GM23338 (cell line): Measurements from ENCODE around the gene CSGALNACT2. TPM values are rescaled to one million over a fixed set of nuclear protein-coding genes. Genes with fewer than 3 reads are reported as not detected.
"Not testable (repeated sequence)": the region's sequence is repeated elsewhere in the genome, so short reads cannot be mapped to it uniquely, and the experiment has no call there.

Experiments used
- ATAC-seq: fragments of 200-7000 bp; cut with Tn5 transposase; 3 replicates; pipeline ENCODE4 v1.9.1; 2020
- DNase-seq: peaks from one replicate; pipeline ENCODE4 v3.0.0-alpha.2; 2015; ENCODE audit warnings: low spot score
- H2AFZ ChIP-seq: fragments of 200-600 bp; sonication (generic); 2 replicates; pipeline ENCODE4 v1.8.0; 2016; ENCODE audit warnings: antibody characterized with exemption, mild to moderate bottlenecking, moderate library complexity
- H3F3A ChIP-seq: fragments of 200-600 bp; sonication (generic); replicated peaks from 2 replicates; pipeline ENCODE4 v1.8.0; 2017; ENCODE audit warnings: antibody characterized with exemption, mixed run types, low read depth
- H3K27ac ChIP-seq: fragments of 200-600 bp; sonication (generic); 2 replicates; pipeline ENCODE4 v1.6.1; 2016; ENCODE audit warnings: low read depth
- H3K27me3 ChIP-seq: fragments of 200-600 bp; sonication (generic); 2 replicates; pipeline ENCODE4 v1.8.0; 2016; ENCODE audit warnings: mild to moderate bottlenecking, mixed run types, moderate library complexity; ENCODE audit not compliant: insufficient read depth
- H3K36me3 ChIP-seq: fragments of 200-600 bp; sonication (generic); 2 replicates; pipeline ENCODE4 v1.8.0; 2016; ENCODE audit warnings: mild to moderate bottlenecking; ENCODE audit not compliant: insufficient read depth
- H3K4me1 ChIP-seq: fragments of 200-600 bp; sonication (generic); 2 replicates; pipeline ENCODE4 v1.8.0; 2016; ENCODE audit warnings: mild to moderate bottlenecking, moderate library complexity; ENCODE audit not compliant: insufficient read depth
- H3K4me2 ChIP-seq: fragments of 200-600 bp; sonication (generic); 2 replicates; pipeline ENCODE4 v1.7.1; 2017; ENCODE audit warnings: mixed run types
- H3K4me3 ChIP-seq: fragments of 200-600 bp; sonication (generic); 2 replicates; pipeline ENCODE4 v1.6.1; 2016; ENCODE audit warnings: mixed run types
- H3K79me2 ChIP-seq: fragments of 200-600 bp; sonication (generic); replicated peaks from 2 replicates; pipeline ENCODE4 v1.8.0; 2017; ENCODE audit warnings: mild to moderate bottlenecking; ENCODE audit not compliant: insufficient read depth
- H3K9me2 ChIP-seq: fragments of 200-600 bp; sonication (generic); 2 replicates; pipeline ENCODE4 v1.8.0; 2017; ENCODE audit not compliant: insufficient read depth
- H4K20me1 ChIP-seq: fragments of 200-600 bp; sonication (generic); replicated peaks from 2 replicates; pipeline ENCODE4 v1.8.0; 2017; ENCODE audit warnings: mild to moderate bottlenecking; ENCODE audit not compliant: insufficient read depth
- H3K27ac Mint-ChIP-seq: 2 replicates; pipeline ENCODE4 v1.8.0; 2020; ENCODE audit warnings: inconsistent platforms, mild to moderate bottlenecking, moderate library complexity, mixed read lengths
- H3K27me3 Mint-ChIP-seq: 3 replicates; pipeline ENCODE4 v1.8.0; 2022; ENCODE audit warnings: low read depth, mild to moderate bottlenecking, moderate library complexity, mixed read lengths, inconsistent platforms; ENCODE audit not compliant: insufficient read depth, poor library complexity
- H3K36me3 Mint-ChIP-seq: 3 replicates; pipeline ENCODE4 v1.8.0; 2021; ENCODE audit warnings: low read depth, mild to moderate bottlenecking, inconsistent platforms, moderate library complexity, mixed read lengths
- H3K4me1 Mint-ChIP-seq: 3 replicates; pipeline ENCODE4 v1.8.0; 2020; ENCODE audit warnings: mild to moderate bottlenecking, inconsistent platforms, mixed read lengths
- H3K4me3 Mint-ChIP-seq: 3 replicates; pipeline ENCODE4 v1.8.0; 2021; ENCODE audit warnings: moderate library complexity, mild to moderate bottlenecking, inconsistent platforms, mixed read lengths
- H3K9me3 Mint-ChIP-seq: 3 replicates; pipeline ENCODE4 v1.8.0; 2020; ENCODE audit warnings: moderate library complexity, mild to moderate bottlenecking, inconsistent platforms, mixed read lengths
- EZH2 ChIP-seq: fragments of 200-600 bp; sonication (generic); IDR thresholded peaks from one replicate; pipeline ENCODE4 v1.8.0; 2017; ENCODE audit warnings: antibody characterized with exemption, mild to moderate bottlenecking, low read depth; ENCODE audit not compliant: unreplicated experiment
- POLR2AphosphoS5 ChIP-seq: IDR thresholded peaks from 2 replicates; pipeline ENCODE4 v1.6.1; 2016; ENCODE audit warnings: antibody characterized with exemption, low read depth
- STAT1 ChIP-seq: IDR thresholded peaks from one replicate; pipeline ENCODE4 v1.6.1; 2016; ENCODE audit warnings: antibody characterized with exemption; ENCODE audit not compliant: unreplicated experiment
- ZNF331 ChIP-seq: fragments of 250-450 bp; sonication (Bioruptor Pico); IDR thresholded peaks from 2 replicates; pipeline ENCODE4 v1.5.0; 2020; ENCODE audit warnings: low read depth, mild to moderate bottlenecking, moderate library complexity
- polyA plus RNA-seq: library from polyadenylated mRNA; unstranded; fragments of >200 nt; fragmentation: Nextera tagmentation; extraction: Ambion mirVana; gene quantifications from 2 replicates; pipeline ENCODE4 v1.2.1, GENCODE V29; 2016
- total RNA-seq: library from RNA; depleted of rRNA; stranded (reverse); fragments of >200 nt; shearing (Covaris generic); gene quantifications from 2 replicates; pipeline ENCODE4 v1.2.3, GENCODE V29; 2014
- TF ChIP-seq, protein P1 (sequence below): fragments of 250-450 bp; sonication (Bioruptor Pico); IDR thresholded peaks from 2 replicates; pipeline ENCODE4 v1.5.0; 2020; ENCODE audit warnings: mild to moderate bottlenecking, moderate library complexity

CSGALNACT2 gene
- total and polyA plus RNA-seq, 2 experiments from 2014 or later = 3.0 to 4.6 TPM

GRCh38 chr10:43145311-43145710 is 7.1 kb downstream of the CSGALNACT2 start (continued):
- TF ChIP-seq ZNF331 (CRISPR knock-in tag) (no peak), POLR2AphosphoS5 (no peak), STAT1 (no peak)
- TF ChIP-seq, protein P1, sequence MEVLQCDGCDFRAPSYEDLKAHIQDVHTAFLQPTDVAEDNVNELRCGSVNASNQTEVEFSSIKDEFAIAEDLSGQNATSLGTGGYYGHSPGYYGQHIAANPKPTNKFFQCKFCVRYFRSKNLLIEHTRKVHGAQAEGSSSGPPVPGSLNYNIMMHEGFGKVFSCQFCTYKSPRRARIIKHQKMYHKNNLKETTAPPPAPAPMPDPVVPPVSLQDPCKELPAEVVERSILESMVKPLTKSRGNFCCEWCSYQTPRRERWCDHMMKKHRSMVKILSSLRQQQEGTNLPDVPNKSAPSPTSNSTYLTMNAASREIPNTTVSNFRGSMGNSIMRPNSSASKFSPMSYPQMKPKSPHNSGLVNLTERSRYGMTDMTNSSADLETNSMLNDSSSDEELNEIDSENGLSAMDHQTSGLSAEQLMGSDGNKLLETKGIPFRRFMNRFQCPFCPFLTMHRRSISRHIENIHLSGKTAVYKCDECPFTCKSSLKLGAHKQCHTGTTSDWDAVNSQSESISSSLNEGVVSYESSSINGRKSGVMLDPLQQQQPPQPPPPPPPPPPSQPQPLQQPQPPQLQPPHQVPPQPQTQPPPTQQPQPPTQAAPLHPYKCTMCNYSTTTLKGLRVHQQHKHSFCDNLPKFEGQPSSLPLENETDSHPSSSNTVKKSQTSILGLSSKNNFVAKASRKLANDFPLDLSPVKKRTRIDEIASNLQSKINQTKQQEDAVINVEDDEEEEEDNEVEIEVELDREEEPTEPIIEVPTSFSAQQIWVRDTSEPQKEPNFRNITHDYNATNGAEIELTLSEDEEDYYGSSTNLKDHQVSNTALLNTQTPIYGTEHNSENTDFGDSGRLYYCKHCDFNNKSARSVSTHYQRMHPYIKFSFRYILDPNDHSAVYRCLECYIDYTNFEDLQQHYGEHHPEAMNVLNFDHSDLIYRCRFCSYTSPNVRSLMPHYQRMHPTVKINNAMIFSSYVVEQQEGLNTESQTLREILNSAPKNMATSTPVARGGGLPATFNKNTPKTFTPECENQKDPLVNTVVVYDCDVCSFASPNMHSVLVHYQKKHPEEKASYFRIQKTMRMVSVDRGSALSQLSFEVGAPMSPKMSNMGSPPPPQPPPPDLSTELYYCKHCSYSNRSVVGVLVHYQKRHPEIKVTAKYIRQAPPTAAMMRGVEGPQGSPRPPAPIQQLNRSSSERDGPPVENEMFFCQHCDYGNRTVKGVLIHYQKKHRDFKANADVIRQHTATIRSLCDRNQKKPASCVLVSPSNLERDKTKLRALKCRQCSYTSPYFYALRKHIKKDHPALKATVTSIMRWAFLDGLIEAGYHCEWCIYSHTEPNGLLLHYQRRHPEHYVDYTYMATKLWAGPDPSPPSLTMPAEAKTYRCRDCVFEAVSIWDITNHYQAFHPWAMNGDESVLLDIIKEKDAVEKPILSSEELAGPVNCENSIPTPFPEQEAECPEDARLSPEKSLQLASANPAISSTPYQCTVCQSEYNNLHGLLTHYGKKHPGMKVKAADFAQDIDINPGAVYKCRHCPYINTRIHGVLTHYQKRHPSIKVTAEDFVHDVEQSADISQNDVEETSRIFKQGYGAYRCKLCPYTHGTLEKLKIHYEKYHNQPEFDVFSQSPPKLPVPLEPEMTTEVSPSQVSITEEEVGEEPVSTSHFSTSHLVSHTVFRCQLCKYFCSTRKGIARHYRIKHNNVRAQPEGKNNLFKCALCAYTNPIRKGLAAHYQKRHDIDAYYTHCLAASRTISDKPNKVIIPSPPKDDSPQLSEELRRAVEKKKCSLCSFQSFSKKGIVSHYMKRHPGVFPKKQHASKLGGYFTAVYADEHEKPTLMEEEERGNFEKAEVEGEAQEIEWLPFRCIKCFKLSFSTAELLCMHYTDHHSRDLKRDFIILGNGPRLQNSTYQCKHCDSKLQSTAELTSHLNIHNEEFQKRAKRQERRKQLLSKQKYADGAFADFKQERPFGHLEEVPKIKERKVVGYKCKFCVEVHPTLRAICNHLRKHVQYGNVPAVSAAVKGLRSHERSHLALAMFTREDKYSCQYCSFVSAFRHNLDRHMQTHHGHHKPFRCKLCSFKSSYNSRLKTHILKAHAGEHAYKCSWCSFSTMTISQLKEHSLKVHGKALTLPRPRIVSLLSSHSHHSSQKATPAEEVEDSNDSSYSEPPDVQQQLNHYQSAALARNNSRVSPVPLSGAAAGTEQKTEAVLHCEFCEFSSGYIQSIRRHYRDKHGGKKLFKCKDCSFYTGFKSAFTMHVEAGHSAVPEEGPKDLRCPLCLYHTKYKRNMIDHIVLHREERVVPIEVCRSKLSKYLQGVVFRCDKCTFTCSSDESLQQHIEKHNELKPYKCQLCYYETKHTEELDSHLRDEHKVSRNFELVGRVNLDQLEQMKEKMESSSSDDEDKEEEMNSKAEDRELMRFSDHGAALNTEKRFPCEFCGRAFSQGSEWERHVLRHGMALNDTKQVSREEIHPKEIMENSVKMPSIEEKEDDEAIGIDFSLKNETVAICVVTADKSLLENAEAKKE (CRISPR knock-in tag) = no peak

- not testable (repeated sequence) for H3F3A ChIP-seq, H3K27me3 Mint-ChIP-seq, H3K4me2 ChIP-seq, H3K36me3 ChIP-seq, DNase-seq, H3K27ac Mint-ChIP-seq, H3K9me2 ChIP-seq, H3K27me3 ChIP-seq, H3K4me1 ChIP-seq, H4K20me1 ChIP-seq, H3K4me3 Mint-ChIP-seq, H3K27ac ChIP-seq, H2AFZ ChIP-seq, H3K36me3 Mint-ChIP-seq, H3K9me3 Mint-ChIP-seq, ATAC-seq, H3K4me3 ChIP-seq
- H3K4me1 Mint-ChIP-seq = peaks cover 14% of the 10 kb centered on the region
- peaks cover 38% of the 10 kb centered on the region for H3K79me2 ChIP-seq
These were observed 7.7 kb downstream of the CSGALNACT2 start for GRCh38 chr10:43145936-43146335.

DNA sequence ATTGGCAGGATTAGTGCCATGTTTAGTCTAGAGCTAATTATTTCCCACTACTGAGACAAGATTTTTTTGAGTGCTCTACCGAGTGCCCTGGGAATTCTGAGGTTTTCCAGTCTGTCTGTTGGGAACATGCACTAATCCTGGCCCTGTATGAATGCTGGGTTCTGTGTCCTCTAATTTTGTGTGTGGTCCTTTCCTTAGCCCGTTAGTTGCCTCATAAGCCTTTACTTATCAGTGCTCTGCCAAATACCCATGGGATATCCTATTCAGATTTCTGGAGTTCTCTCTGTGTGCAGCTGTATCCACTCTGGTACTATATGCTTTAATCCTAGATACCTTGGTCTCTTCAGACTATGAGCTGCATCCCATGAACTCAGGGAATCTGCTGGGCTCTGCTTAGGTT is 13.1 kb downstream of the CSGALNACT2 start:
- Mint-ChIP-seq H3K4me1 (peaks cover 4% of the 10 kb centered on the region; the same call in 2 of the 3 replicates), H3K27me3 (no peaks in the 10 kb centered on the region), H3K4me3 (no peak overlapping the region), H3K36me3 (no peaks in the 10 kb centered on the region), H3K9me3 (no peaks in the 10 kb centered on the region), H3K27ac (no peak overlapping the region)
- Histone ChIP-seq H3K27me3 (no peaks in the 10 kb centered on the region), H3K9me2 (no peaks in the 10 kb centered on the region), H4K20me1 (no peaks in the 10 kb centered on the region; the same call in 1 of the 2 replicates), H3K4me2 (no peak overlapping the region), H3K36me3 (no peaks in the 10 kb centered on the region), H3K4me1 (no peaks in the 10 kb centered on the region), H3K79me2 (peaks cover 36% of the 10 kb centered on the region), H3K27ac (no peak overlapping the region), H2AFZ (no peak overlapping the region), H3K4me3 (no peak overlapping the region), H3F3A (no peaks in the 10 kb centered on the region)
- no peak; the same call in 2 of the 3 replicates for ATAC-seq
- DNase-seq = no peak
- TF ChIP-seq EZH2 (no peak), POLR2AphosphoS5 (no peak)
- TF ChIP-seq, protein P1 (CRISPR knock-in tag) = no peak
